Measurements from ENCODE around the gene FBXO10. TPM values are rescaled to one million over a fixed set of nuclear protein-coding genes. Genes with fewer than 3 reads are reported as not detected.

Gene FBXO10
- total RNA-seq, 4 donors from 2014 or later = 6.6 to 17.5 (median 12.2) TPM

- Histone ChIP-seq H3K4me3 (replicated peaks in 1 of 3) (no peak overlapping the region), H3K36me3 (no peaks in the 10 kb centered on the region), H3K9me3 (no peaks in the 10 kb centered on the region), H3K4me1 (no peaks in the 10 kb centered on the region), H3K27me3 (no peaks in the 10 kb centered on the region), H3K27ac (no peak overlapping the region)
- no peak for TF ChIP-seq CTCF (IDR thresholded peaks at IDR 0.05)
- TF ChIP-seq POLR2A (IDR thresholded peaks at IDR 0.05) = no peak
- intact Hi-C loops (cut with DNase I) = no loop called here
- WGBS, 2 donors = 85 to 87% methylated on average over 2 of the region's 2 CpGs
- no peak for DNase-seq
These were observed 14.5 kb downstream of the FBXO10 start for GRCh38 chr9:37561682-37562081.

- intact Hi-C loops (cut with DNase I) = no loop called here
- Histone ChIP-seq H3K4me1 (no peaks in the 10 kb centered on the region), H3K27me3 (no peaks in the 10 kb centered on the region), H3K27ac (no peak overlapping the region), H3K4me3 (replicated peaks in 1 of 3) (no peak overlapping the region), H3K36me3 (no peaks in the 10 kb centered on the region), H3K9me3 (no peaks in the 10 kb centered on the region)
- no peak for TF ChIP-seq POLR2A (IDR thresholded peaks at IDR 0.05)
- no peak for TF ChIP-seq CTCF (IDR thresholded peaks at IDR 0.05)
- no peak for DNase-seq
- WGBS, 2 donors = 91 to 97% methylated on average over 5 of the region's 5 CpGs
These were observed 16.2 kb downstream of the FBXO10 start for GRCh38 chr9:37559855-37560592.

GRCh38 chr9:37559125-37559524 is 17.1 kb downstream of the FBXO10 start:
- H3K36me3 ChIP-seq = no peaks in the 10 kb centered on the region
- WGBS, 2 donors = 93 to 100% methylated on average over 1 of the region's 1 CpG
- no peak overlapping the region for H3K27ac ChIP-seq
- TF ChIP-seq CTCF (IDR thresholded peaks at IDR 0.05) (no peak), POLR2A (IDR thresholded peaks at IDR 0.05) (no peak)
- H3K9me3 ChIP-seq = no peaks in the 10 kb centered on the region
- no peaks in the 10 kb centered on the region for H3K27me3 ChIP-seq
- intact Hi-C loops (cut with DNase I) = no loop called here
- H3K4me3 ChIP-seq (replicated peaks in 1 of 3) = no peak overlapping the region
- H3K4me1 ChIP-seq = no peaks in the 10 kb centered on the region
- DNase-seq = no peak

- no peak for DNase-seq
- intact Hi-C loops (cut with DNase I) = no loop called here
- no peaks in the 10 kb centered on the region for H3K27me3 ChIP-seq
- H3K36me3 ChIP-seq = no peaks in the 10 kb centered on the region
- H3K9me3 ChIP-seq = no peaks in the 10 kb centered on the region
- no peaks in the 10 kb centered on the region for H3K4me1 ChIP-seq
- H3K27ac ChIP-seq = no peak overlapping the region
- TF ChIP-seq CTCF (IDR thresholded peaks at IDR 0.05) (no peak), POLR2A (IDR thresholded peaks at IDR 0.05) (no peak)
- H3K4me3 ChIP-seq (replicated peaks in 1 of 3) = no peak overlapping the region
These were observed 20.4 kb downstream of the FBXO10 start for GRCh38 chr9:37555786-37556185.

- no peak for DNase-seq
- 91 to 97% methylated on average over 3 of the region's 3 CpGs for WGBS, 2 donors
- no peak for TF ChIP-seq POLR2A (IDR thresholded peaks at IDR 0.05)
- no peak for TF ChIP-seq CTCF (IDR thresholded peaks at IDR 0.05)
- Histone ChIP-seq H3K9me3 (no peaks in the 10 kb centered on the region), H3K4me3 (replicated peaks in 1 of 3) (no peak overlapping the region), H3K4me1 (peaks cover 5% of the 10 kb centered on the region in 2 donors), H3K36me3 (no peaks in the 10 kb centered on the region), H3K27me3 (no peaks in the 10 kb centered on the region), H3K27ac (no peak overlapping the region)
- intact Hi-C loops (cut with DNase I) = no loop called here
These were observed 21.9 kb downstream of the FBXO10 start for GRCh38 chr9:37554318-37554717.

All from thyroid gland (tissue), 4 donors.